MCF 10A (cell line): ENCODE measurements around the gene SART3. TPM values are rescaled to one million over a fixed set of nuclear protein-coding genes. Genes with fewer than 3 reads are reported as not detected.

ENCODE experiments used
- Bru-seq: library from RNA; stranded (reverse); fragments of 400-500 nt; gene quantifications from one replicate; lab custom pipeline; 2021; lab: Mats Ljungman, UMichigan
- BruChase-seq, 2 experiments: library from RNA; stranded (reverse); fragments of 400-500 nt; gene quantifications; one replicate each; lab custom pipeline; 2021; lab: Mats Ljungman, UMichigan
- BruUV-seq: library from RNA; stranded (reverse); fragments of 400-500 nt; replicated peaks from 2 replicates; lab custom pipeline; 2021; lab: Mats Ljungman, UMichigan
- CTCF ChIA-PET: fragments of 300-600 bp; sonication (Branson Sonifier 250); formaldehyde crosslinking; extraction: SDS; loops from one replicate; lab custom pipeline; 2021; ENCODE audit warnings: antibody characterized with exemption, inconsistent platforms; lab: Yijun Ruan, JAX
- POLR2A ChIA-PET: fragments of 300-600, 350-650 bp; sonication (Branson Sonifier 250); formaldehyde crosslinking; extraction: SDS; loops from one replicate; lab custom pipeline; 2020; ENCODE audit warnings: antibody characterized with exemption, inconsistent platforms; lab: Yijun Ruan, JAX
- DNase-seq: peaks from one replicate; pipeline ENCODE4 v3.0.0-alpha.2; 2018; ENCODE audit not compliant: unreplicated experiment
- H3K27ac Mint-ChIP-seq: one replicate; pipeline ENCODE4 v1.8.0; 2022; ENCODE audit warnings: mild to moderate bottlenecking, low read depth, mixed read lengths; ENCODE audit not compliant: unreplicated experiment
- H3K27me3 Mint-ChIP-seq: one replicate; pipeline ENCODE4 v1.8.0; 2022; ENCODE audit warnings: mixed read lengths; ENCODE audit not compliant: insufficient read depth, unreplicated experiment
- H3K36me3 Mint-ChIP-seq: one replicate; pipeline ENCODE4 v1.8.0; 2022; ENCODE audit warnings: mild to moderate bottlenecking, moderate library complexity, mixed read lengths; ENCODE audit not compliant: insufficient read depth, unreplicated experiment
- H3K4me1 Mint-ChIP-seq: one replicate; pipeline ENCODE4 v1.8.0; 2022; ENCODE audit warnings: mixed read lengths; ENCODE audit not compliant: insufficient read depth, unreplicated experiment
- H3K4me3 Mint-ChIP-seq: one replicate; pipeline ENCODE4 v1.8.0; 2022; ENCODE audit warnings: mild to moderate bottlenecking, moderate library complexity, mixed read lengths; ENCODE audit not compliant: unreplicated experiment
- H3K9me3 Mint-ChIP-seq: one replicate; pipeline ENCODE4 v1.8.0; 2022; ENCODE audit warnings: mixed read lengths; ENCODE audit not compliant: unreplicated experiment
- CTCF ChIP-seq: fragments of 200-600 bp; IDR thresholded peaks from one replicate; pipeline ENCODE4 v1.8.0; 2022; ENCODE audit warnings: antibody characterized with exemption, mild to moderate bottlenecking; ENCODE audit not compliant: unreplicated experiment
- intact Hi-C: fragments of 100-400 bp; cut with micrococcal nuclease; formaldehyde crosslinking; loops from 2 replicates; pipeline ENCODE4 v1.14.1; 2022
- long read RNA-seq: library from polyadenylated mRNA; stranded (forward); transcript quantifications from one replicate; pipeline ENCODE4 v2.0.0, GENCODE V29; 2022
- total RNA-seq: library from RNA; stranded (reverse); gene quantifications from 2 replicates; pipeline ENCODE4 v1.2.3, GENCODE V29; 2022

SART3 gene
- total RNA-seq (73.4 and 85.4 TPM in 2 replicates), Bru-seq, nascent RNA (percentile 93 among the genes with signal in this experiment), BruChase-seq, experiment 1, labeled RNA remaining after a 6-hour chase (percentile 87 among the genes with signal in this experiment), BruChase-seq, experiment 2, labeled RNA remaining after a 2-hour chase (percentile 91 among the genes with signal in this experiment)
- long read RNA-seq, full-length matches to known transcripts = 111 of 152 reads
- long read RNA-seq, partial matches to known transcripts = 7 of 152 reads
- long read RNA-seq, other reads (novel, unspliced or antisense) = 34 of 152 reads

- no TSS peak for BruUV-seq
- peaks cover 28% of the 10 kb centered on the region for H3K4me1 Mint-ChIP-seq
- TF ChIP-seq CTCF = no peak
- POLR2A ChIA-PET = interaction anchor here (0.6 to 8.3 kb wide), 31 partner anchors 9 to 802 kb away, joined by 3 to 105 read pairs (median 4); partner anchors contain the start of genes SSH1 and USP30
- peak; percentile 90 for DNase-seq
- peak within 1 kb of the TSS; percentile 99 for H3K27ac Mint-ChIP-seq
- H3K27me3 Mint-ChIP-seq = no peaks in the 10 kb centered on the region
- no peaks in the 10 kb centered on the region for H3K9me3 Mint-ChIP-seq
- intact Hi-C loops = loop anchor here (5.0 kb wide), 1 partner anchor 171 kb away; the partner anchor contains the start of gene CORO1C
- CTCF ChIA-PET = interaction anchor here (0.7 to 14.4 kb wide), 10 partner anchors 31 to 525 kb away, joined by 3 to 274 read pairs (median 4); no protein-coding TSS in a partner anchor
- H3K4me3 Mint-ChIP-seq = peak within 1 kb of the TSS; percentile 96
- H3K36me3 Mint-ChIP-seq = peaks cover 42% of the 10 kb centered on the region
Measured at GRCh38 chr12:108560752-108561719, at the start of gene SART3. TSS of gene SART3 (minus strand) at chr12:108561173. CDS start at chr12:108561154, 19 bp downstream.

- ChIA-PET CTCF (interaction anchor here (0.6 to 1.4 kb wide), 4 partner anchors 9 to 895 kb away, joined by 3 to 6 read pairs (median 5); no protein-coding TSS in a partner anchor), POLR2A (interaction anchor here (0.9 kb wide), 1 partner anchor 44 kb away, joined by 4 read pairs; no protein-coding TSS in a partner anchor)
- no peak for TF ChIP-seq CTCF
- Mint-ChIP-seq H3K4me1 (peaks cover 6% of the 10 kb centered on the region), H3K4me3 (no peak overlapping the region), H3K36me3 (no peaks in the 10 kb centered on the region), H3K27ac (no peak overlapping the region), H3K9me3 (no peaks in the 10 kb centered on the region), H3K27me3 (no peaks in the 10 kb centered on the region)
- intact Hi-C loops = no loop called here
- no TSS peak for BruUV-seq
- no peak for DNase-seq
Measured at GRCh38 chr12:108610336-108610815, 49.4 kb upstream of the SART3 start.

- no peaks in the 10 kb centered on the region for H3K36me3 Mint-ChIP-seq
- POLR2A ChIA-PET = interaction anchor here (0.9 kb wide), 1 partner anchor 44 kb away, joined by 4 read pairs; no protein-coding TSS in a partner anchor
- no peaks in the 10 kb centered on the region for H3K9me3 Mint-ChIP-seq
- CTCF ChIA-PET = interaction anchor here (0.6 to 1.1 kb wide), 2 partner anchors 9 to 63 kb away, joined by 3 to 5 read pairs; no protein-coding TSS in a partner anchor
- no peaks in the 10 kb centered on the region for H3K27me3 Mint-ChIP-seq
- intact Hi-C loops = no loop called here
- H3K4me1 Mint-ChIP-seq = peaks cover 6% of the 10 kb centered on the region
- BruUV-seq = no TSS peak
- H3K4me3 Mint-ChIP-seq = no peak overlapping the region
- no peak overlapping the region for H3K27ac Mint-ChIP-seq
- no peak for DNase-seq
- no peak for TF ChIP-seq CTCF
Measured at GRCh38 chr12:108609537-108610335, 48.8 kb upstream of the SART3 start.
